Measurements from ENCODE around the gene ZSCAN2.
"Not testable (repeated sequence)": the region's sequence is repeated elsewhere in the genome, so short reads cannot be mapped to it uniquely, and the experiment has no call there.

ZSCAN2 gene

GRCh38 chr15:84600687-84601554 is at the start of gene ZSCAN2:
ZSCAN2 (plus strand) TSS chr15:84601009; CDS start chr15:84603928, 2,919 bp downstream.
- DNase-seq = peak; percentile 98

DNA sequence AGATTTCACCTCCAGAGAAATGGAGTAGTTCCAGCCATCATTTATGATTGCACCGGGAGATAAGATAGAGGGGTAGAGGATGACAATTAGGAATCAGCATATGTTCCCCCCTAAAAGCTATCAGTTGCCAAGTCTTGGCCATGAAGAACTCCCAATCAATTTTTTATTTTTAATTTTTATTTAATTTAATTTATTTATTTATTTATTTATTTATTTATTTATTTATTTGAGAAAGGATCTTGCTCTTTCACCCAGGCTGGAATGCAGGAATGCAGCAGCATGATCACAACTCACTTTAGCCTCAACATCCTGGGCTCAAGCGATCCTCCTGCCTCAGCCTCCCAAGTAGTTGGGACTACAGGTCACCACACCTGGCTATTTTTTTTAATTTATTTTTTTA is 49.2 kb upstream of the ZSCAN2 start:
- not testable (repeated sequence) for DNase-seq

DNA sequence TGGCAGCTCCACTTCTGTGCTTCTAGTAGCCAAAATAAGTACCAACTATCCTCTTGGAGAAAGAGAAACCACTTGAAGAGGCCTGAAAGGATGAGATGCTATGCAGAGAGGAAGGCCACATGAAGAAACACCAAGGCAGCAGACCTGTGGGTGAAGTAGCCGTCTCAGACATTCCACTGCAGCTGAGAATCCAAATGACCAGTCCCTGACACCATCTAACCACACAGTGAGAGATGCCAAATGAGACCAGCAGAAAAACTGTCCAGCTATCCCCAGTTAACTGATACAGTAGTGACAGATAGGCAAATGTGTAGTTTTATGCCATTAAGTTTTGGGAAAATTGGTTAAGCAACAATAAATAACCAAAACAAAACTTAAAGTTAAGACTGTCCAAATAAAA is 47.9 kb upstream of the ZSCAN2 start:
- DNase-seq = no peak

- DNase-seq = not testable (repeated sequence)
Measured at GRCh38 chr15:84556690-84557089, 44.1 kb upstream of the ZSCAN2 start.

DNA sequence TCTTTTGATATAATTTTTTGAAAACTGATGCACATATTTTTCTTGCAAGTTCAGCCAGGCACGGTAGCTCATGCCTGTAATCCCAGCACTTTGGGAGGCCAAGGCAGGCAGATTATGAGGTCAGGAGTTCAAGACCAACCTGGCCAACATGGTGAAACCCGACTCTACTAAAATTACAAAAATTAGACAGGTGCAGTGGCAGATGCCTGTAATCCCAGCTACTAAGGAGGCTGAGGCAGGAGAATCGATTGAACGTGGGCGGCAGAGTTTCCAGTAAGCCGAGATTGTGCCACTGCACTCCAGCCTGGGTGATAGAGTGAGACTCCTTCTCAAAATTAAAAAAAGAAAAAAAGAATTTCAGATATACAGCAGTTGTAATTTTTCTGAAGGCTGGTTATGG is 32.8 kb upstream of the ZSCAN2 start:
- DNase-seq = not testable (repeated sequence)

DNA sequence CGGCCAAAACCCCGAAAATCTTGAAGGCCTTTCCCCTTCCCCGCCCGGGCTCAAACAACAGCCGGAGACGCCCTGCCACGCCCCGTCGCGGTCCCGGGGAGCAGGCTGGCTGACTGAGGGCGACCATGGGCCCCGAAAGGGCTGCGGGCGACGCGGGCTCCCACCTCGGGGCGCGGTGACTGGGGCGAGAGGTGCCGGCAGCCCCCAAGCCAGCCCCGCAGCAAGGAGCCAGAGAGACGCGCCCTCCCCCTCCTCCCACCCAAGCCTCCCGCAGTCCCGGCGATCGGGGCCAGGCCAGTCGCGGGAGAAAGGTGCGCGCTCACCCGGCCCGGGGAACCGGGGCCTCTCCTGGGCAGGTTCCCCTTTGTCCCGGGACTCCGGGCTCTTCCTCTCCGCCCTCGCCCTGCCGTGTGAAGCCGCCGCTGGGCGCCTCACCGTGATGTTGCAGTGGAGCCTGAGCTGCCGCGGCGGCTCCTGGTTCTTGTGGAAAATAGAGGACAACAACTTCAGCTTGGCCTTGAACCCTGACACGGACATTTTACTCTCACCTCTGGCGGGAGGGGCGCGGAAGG is 30.6 kb upstream of the ZSCAN2 start:
- peak; percentile 82 for DNase-seq

- no peak for DNase-seq
Measured at GRCh38 chr15:84572231-84572630, 28.6 kb upstream of the ZSCAN2 start.

- DNase-seq = no peak
Measured at GRCh38 chr15:84575493-84575892, 25.3 kb upstream of the ZSCAN2 start.

GRCh38 chr15:84577891-84578290 is 22.9 kb upstream of the ZSCAN2 start:
- DNase-seq = not testable (repeated sequence)

DNA sequence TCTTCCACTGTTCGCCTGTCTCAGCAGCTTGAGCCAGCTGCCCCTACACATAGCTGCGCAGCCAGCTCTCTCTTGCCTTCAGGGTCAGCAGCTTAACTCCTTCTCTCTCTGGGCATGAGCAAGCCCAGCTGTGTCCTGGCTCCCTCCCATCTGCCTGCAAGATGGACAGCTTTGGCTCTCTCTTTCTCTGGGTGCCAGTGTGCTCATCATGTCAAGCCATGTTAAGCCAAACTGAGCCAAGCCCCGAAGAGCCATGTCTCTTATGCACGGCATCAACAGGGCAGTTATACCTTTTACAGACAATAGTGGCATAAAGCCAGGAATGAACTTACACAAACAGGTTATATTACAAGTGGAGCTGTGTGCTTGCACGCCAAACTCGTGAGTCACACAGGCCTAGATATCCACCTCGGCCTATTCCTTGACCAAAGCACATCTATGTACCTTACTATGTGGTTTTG is 21.5 kb upstream of the ZSCAN2 start:
- DNase-seq = not testable (repeated sequence)

DNA sequence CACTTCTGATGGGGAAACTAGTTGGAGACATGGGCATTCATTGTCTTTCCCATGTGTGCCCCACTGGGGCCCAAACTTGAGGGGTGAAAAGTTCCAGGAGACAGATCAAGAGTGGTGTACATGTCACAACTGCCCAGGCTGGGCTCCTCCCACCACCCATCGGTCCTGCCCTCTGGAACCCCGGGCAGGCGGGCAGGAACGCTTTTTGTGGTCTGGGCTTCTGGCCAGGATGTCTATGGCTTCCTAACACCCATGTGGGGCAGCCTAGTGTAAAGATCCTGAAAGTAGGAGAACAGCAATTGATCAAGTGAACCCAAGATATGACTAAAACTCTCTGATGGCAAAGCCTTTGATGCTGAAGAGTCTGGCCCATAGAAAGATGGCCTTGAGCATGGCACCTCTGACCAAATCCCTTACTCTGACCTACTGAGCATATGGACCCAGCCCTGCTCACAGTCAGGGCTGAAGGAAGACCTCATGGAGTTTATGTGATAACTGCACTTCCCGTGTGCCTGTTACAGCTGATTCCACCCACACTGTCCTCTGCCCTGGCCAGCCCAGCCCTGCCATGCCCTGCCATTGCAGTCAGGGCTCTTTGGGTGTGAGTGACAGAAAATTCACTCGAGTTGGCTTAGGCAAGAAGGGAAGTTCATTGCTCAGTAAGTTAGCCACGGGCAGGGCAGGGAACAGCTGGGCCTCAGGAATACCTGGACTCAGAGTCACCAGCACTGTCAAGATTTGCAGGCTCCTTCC is 19.0 kb upstream of the ZSCAN2 start:
- peak; percentile 40 for DNase-seq

- no peak for DNase-seq
Measured at GRCh38 chr15:84582583-84583157, 18.1 kb upstream of the ZSCAN2 start.

DNA sequence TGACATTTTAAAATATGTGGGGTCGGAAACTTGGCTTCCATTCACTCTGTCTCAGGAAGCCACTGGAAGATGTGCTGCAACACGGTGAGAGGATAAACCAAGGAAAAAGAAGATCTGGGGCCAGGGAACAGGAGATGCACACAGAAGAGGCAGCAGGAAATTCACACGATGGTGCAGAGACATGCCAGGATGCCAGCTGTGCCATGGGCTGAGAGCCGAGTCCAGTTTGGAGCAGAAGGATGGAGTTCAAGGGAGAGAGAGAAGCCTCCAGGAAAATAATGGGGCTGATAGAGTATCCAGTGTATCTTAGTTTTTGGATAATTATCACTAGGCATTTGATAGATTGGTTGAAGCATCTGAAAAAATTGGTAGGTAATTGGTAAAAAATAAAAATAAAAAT is 16.9 kb upstream of the ZSCAN2 start:
- not testable (repeated sequence) for DNase-seq

DNA sequence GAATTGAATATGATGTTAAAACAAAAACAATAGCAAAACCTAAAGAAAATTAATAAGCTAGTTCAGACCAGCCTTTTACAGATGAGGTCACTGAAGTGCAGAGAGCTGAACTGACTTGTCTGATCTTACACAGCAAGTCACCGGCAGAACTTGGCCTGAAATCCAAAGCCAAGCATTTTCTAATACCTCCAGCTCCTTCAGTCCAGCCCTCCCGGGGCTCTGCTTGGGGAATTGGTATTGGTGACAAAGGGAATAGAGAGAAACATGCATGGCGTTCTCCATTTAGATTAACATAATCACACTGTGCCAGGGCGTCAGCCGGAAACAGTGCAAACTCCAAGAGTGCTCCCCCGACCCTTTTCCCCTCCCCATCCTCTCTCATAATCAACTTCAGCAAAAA is 14.1 kb upstream of the ZSCAN2 start:
- no peak for DNase-seq

DNA sequence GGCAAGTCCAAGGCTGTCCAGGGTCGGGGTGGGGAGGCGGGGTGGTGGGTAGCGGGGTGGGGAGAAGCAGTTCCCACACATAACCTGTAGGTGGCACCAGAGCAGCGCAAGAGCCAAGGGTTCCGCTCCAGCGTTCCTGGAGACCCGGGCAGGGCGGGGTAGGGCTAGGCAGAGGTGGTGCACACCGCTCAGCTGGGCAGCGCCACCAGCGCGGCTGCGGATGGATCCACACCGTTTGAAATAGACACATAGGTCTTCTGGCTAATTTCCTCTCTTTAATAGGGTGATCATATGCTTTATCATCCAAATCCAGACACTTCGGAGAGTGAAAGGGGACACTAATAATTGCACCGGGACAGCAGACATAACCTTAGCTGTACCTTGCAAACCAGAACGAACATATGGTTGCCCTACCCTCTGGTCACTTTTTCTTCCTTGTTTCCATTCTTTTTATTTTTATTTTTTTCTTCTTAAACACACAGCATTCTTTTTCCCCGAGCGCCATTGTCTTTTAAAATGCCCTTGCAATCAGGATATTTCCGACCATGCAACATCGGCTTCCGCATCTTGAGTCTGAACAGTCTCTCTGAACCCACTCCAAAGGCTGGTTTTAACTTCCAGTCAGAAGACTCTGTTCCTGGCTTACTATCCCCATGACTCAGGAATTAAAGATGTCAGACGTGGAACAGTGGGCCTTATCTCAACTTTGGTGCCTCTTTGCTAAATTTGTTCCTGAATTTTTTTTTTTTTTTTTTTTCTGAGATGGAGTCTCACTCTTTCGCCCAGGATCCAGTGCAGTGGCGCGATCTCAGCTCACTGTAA is 12.5 kb upstream of the ZSCAN2 start:
- peak; percentile 96 for DNase-seq

DNA sequence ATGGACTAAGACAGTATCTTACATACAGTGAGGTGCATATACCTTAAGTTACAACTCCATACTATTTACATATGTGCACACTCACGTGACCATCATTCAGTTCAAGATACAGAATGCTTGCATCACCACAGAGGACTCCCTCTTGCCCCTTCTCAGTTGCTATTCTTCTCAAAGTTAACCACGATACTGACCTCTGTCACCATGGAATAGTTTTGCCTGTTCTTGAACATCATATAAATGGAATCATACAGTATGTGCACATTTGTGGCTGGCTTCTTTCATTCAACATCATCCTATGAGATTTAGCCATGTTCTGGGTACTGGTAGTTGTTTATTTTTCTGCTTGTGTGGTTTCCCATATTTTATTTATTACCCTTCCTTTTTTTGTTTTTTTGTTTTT is 10.4 kb upstream of the ZSCAN2 start:
- no peak for DNase-seq

- DNase-seq = no peak
Measured at GRCh38 chr15:84591815-84592214, 9.0 kb upstream of the ZSCAN2 start.

DNA sequence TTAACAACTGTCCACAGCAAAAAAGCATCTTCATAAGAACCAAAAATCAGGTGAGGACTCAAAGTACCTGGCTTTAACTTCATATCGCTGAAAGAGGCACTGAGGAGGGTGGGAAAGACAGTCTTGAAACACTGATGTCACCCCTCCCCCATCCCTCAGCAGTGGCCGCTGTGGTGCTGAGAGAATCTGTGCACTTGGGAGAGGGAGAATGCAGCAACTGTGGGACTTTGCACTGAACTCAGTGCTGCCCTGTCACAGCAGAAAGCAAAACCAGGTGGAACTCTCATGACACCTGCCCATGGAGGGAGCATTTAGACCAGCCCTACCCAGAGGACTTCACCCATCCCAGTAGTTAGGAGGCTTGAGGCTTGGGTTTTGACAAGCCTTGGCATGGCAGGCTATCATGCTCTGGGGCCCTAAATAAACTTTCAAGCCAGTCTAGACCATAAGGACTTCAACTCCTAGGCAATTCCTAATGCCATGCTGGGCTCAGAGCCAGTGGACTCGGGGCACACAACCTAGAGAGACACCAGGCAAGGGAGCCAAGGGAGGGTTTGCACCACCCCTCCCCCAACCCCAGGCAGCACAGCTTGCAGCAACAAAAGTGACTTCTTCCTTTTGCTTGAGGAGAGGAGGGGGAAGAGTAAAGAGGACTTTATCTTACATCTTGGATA is 6.1 kb upstream of the ZSCAN2 start:
- DNase-seq = peak; percentile 36

DNA sequence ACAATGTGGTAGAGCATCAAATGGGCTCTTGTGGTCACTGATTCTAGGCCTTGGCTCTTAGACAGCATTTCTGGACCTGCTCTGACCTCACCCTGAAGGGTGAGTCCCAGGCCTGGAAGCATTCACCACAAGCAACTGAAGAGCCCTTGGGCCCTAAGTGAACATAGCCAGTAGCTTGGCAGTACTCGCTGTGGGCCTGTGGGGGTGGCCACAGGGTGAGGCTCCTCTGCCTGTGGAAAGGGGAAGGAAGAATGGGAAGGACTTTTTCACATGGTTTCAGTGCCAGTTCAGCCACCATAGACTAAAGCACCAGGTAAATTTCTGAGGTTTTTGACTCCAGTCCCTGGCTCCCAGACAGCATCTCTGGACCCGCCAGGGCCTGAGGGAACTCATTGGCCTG is 5.1 kb upstream of the ZSCAN2 start:
- no peak for DNase-seq

- no peak for DNase-seq
Measured at GRCh38 chr15:84597296-84597695, 3.5 kb upstream of the ZSCAN2 start.

- peak; percentile 97 for DNase-seq
Measured at GRCh38 chr15:84598250-84598649, 2.6 kb upstream of the ZSCAN2 start.

- peak; percentile 83 for DNase-seq
Measured at GRCh38 chr15:84598993-84599392, 1.8 kb upstream of the ZSCAN2 start.
